ENCODE results near the gene ARID1B.
A peak's percentile ranks its signal among the peaks of the same experiment; 100 is the strongest.

The ARID1B gene

GRCh38 chr6:156844089-156844488 is 66.9 kb downstream of the ARID1B start:
- Mint-ChIP-seq H3K4me3 (no peak overlapping the region), H3K36me3 (peaks cover 12% of the 10 kb centered on the region), H3K9me3 (no peaks in the 10 kb centered on the region), H3K4me1 (peaks cover 88% of the 10 kb centered on the region), H3K27ac (no peak overlapping the region)
- ATAC-seq, result no peak
- DNase-seq (ENCODE audit: low spot score in 2 of 2), result no peak

GRCh38 chr6:156845454-156846155 is 68.4 kb downstream of the ARID1B start:
- H3K9me3 Mint-ChIP-seq, result no peaks in the 10 kb centered on the region
- DNase-seq (ENCODE audit: low spot score in 2 of 2), result no peak
- H3K4me1 Mint-ChIP-seq, result peaks cover 79% of the 10 kb centered on the region
- H3K36me3 Mint-ChIP-seq, result peaks cover 12% of the 10 kb centered on the region
- ATAC-seq, result no peak
- H3K27ac Mint-ChIP-seq, result no peak overlapping the region
- H3K4me3 Mint-ChIP-seq, result no peak overlapping the region

DNA sequence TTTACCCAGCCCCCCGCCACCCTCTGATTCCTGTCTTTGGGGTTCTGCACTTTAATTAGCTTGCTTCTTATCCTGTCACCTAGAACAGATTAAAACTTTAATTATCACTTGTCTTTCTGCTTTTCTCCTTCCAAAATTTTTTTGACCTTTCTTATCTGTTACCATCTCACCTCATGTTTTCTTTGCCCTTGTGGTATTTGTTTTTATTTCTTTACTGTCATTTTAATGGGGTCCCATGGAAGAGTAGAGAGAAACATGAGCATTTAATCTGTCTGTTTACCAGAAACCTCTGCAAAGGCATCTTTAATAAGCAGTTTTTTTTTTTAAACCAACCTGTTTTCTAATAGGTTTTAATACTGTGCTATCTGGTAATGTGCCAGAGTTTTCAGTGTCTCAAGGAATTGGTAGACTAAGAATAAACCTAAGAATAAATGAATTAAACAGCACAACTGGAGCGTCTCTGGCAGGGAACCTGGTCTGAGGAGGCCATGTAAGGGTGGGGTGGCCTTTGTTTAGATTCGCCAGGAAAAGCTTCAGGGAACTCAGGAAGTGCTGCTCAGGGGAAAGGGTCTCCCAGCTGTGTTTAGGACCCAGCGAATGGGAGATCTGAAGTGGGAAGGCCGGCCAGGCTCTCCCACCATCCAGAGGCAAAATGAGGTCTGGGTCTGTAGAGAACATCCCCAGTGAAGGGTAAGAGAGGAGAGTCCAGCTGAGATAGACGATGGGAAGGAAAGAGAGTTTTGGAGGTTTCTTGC is 69.8 kb downstream of the ARID1B start:
- Mint-ChIP-seq H3K27ac (peak overlapping the region; percentile 30), H3K4me1 (peaks cover 79% of the 10 kb centered on the region), H3K9me3 (no peaks in the 10 kb centered on the region), H3K36me3 (peaks cover 12% of the 10 kb centered on the region), H3K4me3 (no peak overlapping the region)
- ATAC-seq, result no peak
- no peak for DNase-seq (ENCODE audit: low spot score in 2 of 2)

DNA sequence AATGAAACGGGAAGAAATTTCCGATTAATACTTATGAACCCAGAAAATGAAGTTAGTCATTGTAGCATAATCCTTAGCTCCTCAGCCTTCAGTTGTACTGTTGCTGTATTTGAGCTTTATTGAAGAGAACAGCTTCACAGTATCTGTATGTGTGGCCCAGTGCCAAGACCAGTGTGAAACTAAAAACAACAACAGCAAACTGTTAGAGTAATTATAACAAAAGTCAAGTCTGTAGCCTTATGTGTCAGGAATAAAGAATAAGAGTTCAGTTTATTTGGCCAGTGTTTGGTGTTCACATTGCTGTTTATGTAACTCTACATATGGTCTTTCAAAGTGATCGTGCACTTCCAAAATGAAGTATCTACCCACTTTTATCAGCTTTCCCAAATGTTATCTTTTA is 70.9 kb downstream of the ARID1B start:
- peaks cover 75% of the 10 kb centered on the region for H3K4me1 Mint-ChIP-seq
- no peak overlapping the region for H3K4me3 Mint-ChIP-seq
- peak overlapping the region; percentile 65 for H3K27ac Mint-ChIP-seq
- no peak for ATAC-seq
- no peak for DNase-seq (ENCODE audit: low spot score in 2 of 2)
- peaks cover 11% of the 10 kb centered on the region for H3K36me3 Mint-ChIP-seq
- H3K9me3 Mint-ChIP-seq, result no peaks in the 10 kb centered on the region

- DNase-seq (ENCODE audit: low spot score in 2 of 2), result no peak
- Mint-ChIP-seq H3K4me1 (peaks cover 75% of the 10 kb centered on the region), H3K9me3 (no peaks in the 10 kb centered on the region), H3K36me3 (peaks cover 7% of the 10 kb centered on the region), H3K4me3 (no peak overlapping the region), H3K27ac (peak overlapping the region; percentile 65)
- no peak for ATAC-seq
Observed at GRCh38 chr6:156848533-156848932, 71.4 kb downstream of the ARID1B start.

DNA sequence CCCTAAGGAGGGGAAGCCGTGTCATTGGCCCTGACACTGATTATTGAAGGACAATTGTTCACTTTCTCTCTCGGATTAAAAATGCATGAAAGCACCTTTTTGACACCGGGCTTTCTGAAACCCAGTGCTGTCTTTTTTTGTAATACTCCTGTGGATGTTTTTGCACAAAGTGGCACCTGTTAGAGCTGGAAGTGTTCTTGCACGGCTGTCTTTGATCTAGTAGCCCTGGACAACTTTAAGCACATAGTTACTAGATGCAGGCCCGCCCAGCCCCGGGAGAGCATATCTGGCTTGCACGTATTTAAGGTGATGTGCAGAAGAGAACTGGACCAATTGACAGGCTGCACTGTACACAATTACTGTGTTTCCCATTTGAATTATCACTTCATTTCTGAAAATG is 72.6 kb downstream of the ARID1B start:
- Mint-ChIP-seq H3K36me3 (peaks cover 7% of the 10 kb centered on the region), H3K9me3 (no peaks in the 10 kb centered on the region), H3K4me1 (peaks cover 72% of the 10 kb centered on the region), H3K4me3 (no peak overlapping the region), H3K27ac (no peak overlapping the region)
- DNase-seq (ENCODE audit: low spot score in 2 of 2) (no peak), ATAC-seq (no peak)

DNA sequence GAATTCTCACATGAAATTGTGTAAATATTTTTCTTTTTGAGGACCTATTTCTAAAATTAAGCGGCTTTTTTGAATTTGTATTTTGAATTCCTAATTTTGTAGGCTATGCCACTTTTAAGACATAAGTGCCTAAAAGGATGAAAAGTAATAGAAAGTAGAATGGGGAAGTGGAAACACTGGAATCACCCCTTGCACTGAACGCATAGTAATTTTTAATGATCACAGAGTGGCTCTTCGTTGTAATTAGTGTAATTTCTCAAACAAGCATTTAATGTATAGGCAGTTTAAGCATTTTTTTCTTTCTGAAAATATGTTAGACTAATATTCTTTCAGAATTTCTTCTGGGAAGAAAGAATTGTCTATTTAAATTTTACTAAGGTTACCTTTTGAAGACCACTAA is 73.2 kb downstream of the ARID1B start:
- Mint-ChIP-seq H3K4me1 (peaks cover 70% of the 10 kb centered on the region), H3K4me3 (no peak overlapping the region), H3K9me3 (no peaks in the 10 kb centered on the region), H3K27ac (peak overlapping the region; percentile 10), H3K36me3 (peaks cover 7% of the 10 kb centered on the region)
- DNase-seq (ENCODE audit: low spot score in 2 of 2), result no peak
- no peak for ATAC-seq

GRCh38 chr6:156851454-156851921 is 74.3 kb downstream of the ARID1B start:
- ATAC-seq, result no peak
- Mint-ChIP-seq H3K27ac (no peak overlapping the region), H3K4me3 (no peak overlapping the region), H3K9me3 (no peaks in the 10 kb centered on the region), H3K36me3 (peaks cover 7% of the 10 kb centered on the region), H3K4me1 (peaks cover 70% of the 10 kb centered on the region)
- DNase-seq (ENCODE audit: low spot score in 2 of 2), result no peak

DNA sequence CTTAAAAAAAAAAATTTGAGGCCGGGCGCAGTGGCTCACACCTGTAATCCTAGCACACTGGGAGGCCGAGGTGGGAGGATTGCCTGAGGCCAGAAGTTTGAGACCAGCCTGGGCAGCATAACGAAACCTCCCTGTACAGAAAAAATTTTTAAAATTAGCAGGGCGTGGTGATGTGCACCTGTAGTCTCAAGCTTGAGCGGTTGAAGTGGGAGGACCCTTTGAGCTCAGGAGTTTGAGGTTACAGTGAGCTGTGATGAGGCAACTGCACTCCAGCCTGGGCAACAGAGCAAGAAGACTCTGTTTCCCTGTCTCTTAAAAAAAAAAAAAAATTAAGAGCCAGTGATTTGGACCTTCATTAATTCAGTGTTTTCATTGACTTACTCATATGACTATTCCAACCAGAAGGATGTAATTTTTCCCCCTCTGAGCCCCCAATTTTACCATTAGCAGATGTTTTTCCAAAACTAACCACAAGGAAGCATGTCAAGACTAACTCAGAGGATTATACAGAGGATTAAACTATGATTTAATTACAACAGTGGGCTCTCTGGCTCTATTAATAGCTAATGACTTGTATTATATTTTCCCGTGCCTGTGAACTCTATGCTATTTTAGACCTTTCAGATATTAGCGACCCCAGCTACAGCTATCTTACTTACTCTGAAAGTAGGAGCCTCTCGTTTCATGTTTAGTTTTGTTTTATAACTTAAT is 75.1 kb downstream of the ARID1B start:
- no peak for DNase-seq (ENCODE audit: low spot score in 2 of 2)
- Mint-ChIP-seq H3K4me1 (peaks cover 70% of the 10 kb centered on the region), H3K9me3 (no peaks in the 10 kb centered on the region), H3K36me3 (peaks cover 4% of the 10 kb centered on the region), H3K27ac (no peak overlapping the region), H3K4me3 (no peak overlapping the region)
- ATAC-seq, result no peak

DNA sequence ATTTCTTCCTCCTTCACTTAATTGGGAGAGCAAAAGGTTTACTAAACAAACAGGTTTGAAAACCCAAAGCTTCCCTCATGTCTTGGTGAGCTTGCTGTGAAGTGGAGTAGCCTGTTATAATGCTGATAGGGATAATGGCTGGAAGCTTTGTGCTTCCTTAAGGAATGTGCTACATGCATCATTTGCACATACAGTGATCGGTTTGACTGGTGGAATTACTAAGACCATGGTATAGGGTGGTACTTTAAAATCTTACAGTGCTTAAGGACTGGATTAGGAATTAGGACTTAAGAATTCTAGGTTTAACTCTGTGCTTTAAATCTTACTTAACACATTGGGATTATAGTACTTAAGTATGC is 75.7 kb downstream of the ARID1B start:
- Mint-ChIP-seq H3K9me3 (no peaks in the 10 kb centered on the region), H3K4me3 (no peak overlapping the region), H3K4me1 (peaks cover 70% of the 10 kb centered on the region), H3K36me3 (peaks cover 2% of the 10 kb centered on the region), H3K27ac (no peak overlapping the region)
- DNase-seq (ENCODE audit: low spot score in 2 of 2), result no peak
- ATAC-seq, result no peak

- peaks cover 6% of the 10 kb centered on the region for H3K36me3 Mint-ChIP-seq
- no peak overlapping the region for H3K27ac Mint-ChIP-seq
- no peak for DNase-seq (ENCODE audit: low spot score in 2 of 2)
- H3K4me3 Mint-ChIP-seq, result no peak overlapping the region
- H3K4me1 Mint-ChIP-seq, result peaks cover 67% of the 10 kb centered on the region
- no peaks in the 10 kb centered on the region for H3K9me3 Mint-ChIP-seq
- ATAC-seq, result no peak
Observed at GRCh38 chr6:156853733-156854132, 76.6 kb downstream of the ARID1B start.

DNA sequence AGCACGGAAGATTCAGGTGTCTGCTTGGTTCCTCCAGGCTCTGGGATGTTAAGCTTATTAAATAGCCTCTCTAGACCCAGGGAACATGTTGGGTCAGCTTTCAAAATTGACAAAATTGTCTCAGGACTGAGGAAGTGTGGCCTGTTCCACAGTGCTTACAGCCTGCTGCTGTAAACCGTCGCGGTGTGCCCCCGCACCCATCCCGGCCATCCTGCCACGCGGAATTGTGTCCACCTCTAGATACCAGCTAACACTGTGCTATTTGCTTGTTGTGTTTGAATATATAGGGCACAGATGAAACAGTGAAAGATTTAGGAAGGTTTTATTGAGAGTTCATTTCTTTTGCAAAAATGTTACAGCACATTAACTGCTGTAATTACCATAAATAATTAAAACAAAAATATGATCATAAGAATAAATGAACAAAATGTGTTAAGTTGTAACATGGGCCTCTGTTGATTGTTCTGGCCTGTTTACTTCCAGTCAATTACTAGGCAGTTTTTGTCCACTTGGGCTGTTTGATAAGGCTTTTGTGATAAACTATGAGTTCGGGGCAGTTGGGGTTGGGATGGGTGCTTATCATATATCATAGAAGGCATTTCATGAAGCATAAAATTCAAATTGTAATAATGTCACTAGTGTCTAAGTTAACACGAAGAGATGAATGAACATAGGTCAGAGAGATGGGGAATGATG is 77.4 kb downstream of the ARID1B start:
- H3K4me3 Mint-ChIP-seq, result no peak overlapping the region
- DNase-seq (ENCODE audit: low spot score in 2 of 2), result no peak
- peaks cover 67% of the 10 kb centered on the region for H3K4me1 Mint-ChIP-seq
- no peaks in the 10 kb centered on the region for H3K9me3 Mint-ChIP-seq
- no peak for ATAC-seq
- H3K27ac Mint-ChIP-seq, result peak overlapping the region; percentile 56
- peaks cover 6% of the 10 kb centered on the region for H3K36me3 Mint-ChIP-seq

DNA sequence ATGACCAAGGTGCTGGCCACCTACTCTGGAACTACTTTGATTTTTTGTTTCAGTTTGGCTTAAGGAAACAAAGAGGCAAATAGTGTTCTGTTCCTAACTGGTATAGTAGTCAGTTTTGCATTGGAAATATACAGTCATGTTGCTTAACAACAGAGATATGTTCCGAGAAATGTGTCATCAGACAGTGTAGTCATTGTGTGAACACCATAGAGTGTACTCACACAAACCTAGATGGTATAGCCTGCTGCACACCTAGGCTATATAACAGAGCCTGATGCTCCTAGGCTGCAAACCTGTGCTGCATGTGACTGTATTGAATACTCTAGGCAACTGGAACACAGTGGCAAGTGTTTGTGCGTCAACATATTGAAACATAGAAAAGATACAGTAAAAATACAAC is 80.4 kb downstream of the ARID1B start:
- Mint-ChIP-seq H3K4me1 (peaks cover 77% of the 10 kb centered on the region), H3K27ac (peak overlapping the region; percentile 46), H3K36me3 (peaks cover 6% of the 10 kb centered on the region), H3K9me3 (no peaks in the 10 kb centered on the region), H3K4me3 (peak overlapping the region; percentile 40)
- ATAC-seq (peak; percentile 99), DNase-seq (ENCODE audit: low spot score in 2 of 2) (peak; percentile 12 to 60)

DNA sequence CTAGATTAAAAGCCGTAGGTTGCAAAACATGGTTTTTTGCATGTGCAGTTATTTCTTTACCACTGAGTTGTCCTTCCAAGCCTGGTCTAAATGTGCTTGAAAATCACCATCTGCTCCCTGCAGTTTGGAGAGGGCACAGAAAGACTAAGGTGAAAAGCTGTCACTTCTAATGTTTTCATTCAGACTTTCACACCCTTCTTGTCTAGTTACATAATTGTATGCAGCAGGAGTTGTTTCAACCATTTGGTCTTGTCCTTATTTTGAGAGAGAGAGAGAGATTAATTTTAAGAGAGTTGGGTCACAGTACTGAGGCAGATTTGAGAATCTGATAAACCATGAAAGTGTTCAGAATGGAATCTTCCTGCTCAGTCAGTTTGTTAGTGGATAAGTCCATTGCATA is 82.5 kb downstream of the ARID1B start:
- ATAC-seq, result no peak
- Mint-ChIP-seq H3K36me3 (peaks cover 6% of the 10 kb centered on the region), H3K9me3 (no peaks in the 10 kb centered on the region), H3K4me3 (no peak overlapping the region), H3K4me1 (peaks cover 75% of the 10 kb centered on the region), H3K27ac (peak overlapping the region; percentile 15)
- DNase-seq (ENCODE audit: low spot score in 2 of 2), result no peak

- ATAC-seq (peak; percentile 63), DNase-seq (ENCODE audit: low spot score in 2 of 2) (no peak)
- no peak overlapping the region for H3K4me3 Mint-ChIP-seq
- H3K4me1 Mint-ChIP-seq, result peaks cover 72% of the 10 kb centered on the region
- H3K36me3 Mint-ChIP-seq, result peaks cover 5% of the 10 kb centered on the region
- no peaks in the 10 kb centered on the region for H3K9me3 Mint-ChIP-seq
- peak overlapping the region; percentile 61 for H3K27ac Mint-ChIP-seq
Observed at GRCh38 chr6:156862711-156863110, 85.5 kb downstream of the ARID1B start.

Measured in stimulated activated effector memory CD8-positive, alpha-beta T cell treated with anti-CD3 and anti-CD28 coated beads, Interleukin-12 subunit alpha, Interleukin-12 subunit beta, amount 100 ng/mL, for 72 hours (primary cell).